PC-3 (cell line): ENCODE measurements around the gene SEC22C.

Experiments
- CTCF ChIP-seq: fragments of 300-600 bp; sonication (generic); conservative IDR thresholded peaks from 2 replicates; pipeline ENCODE4 v1.5.1; 2017; ENCODE audit warnings: antibody characterized with exemption, low read depth, mild to moderate bottlenecking, low read length
- EZH2 ChIP-seq: fragments of 300-600 bp; sonication (generic); IDR thresholded peaks from one replicate; pipeline ENCODE4 v1.6.1; 2017; ENCODE audit warnings: antibody characterized with exemption, mild to moderate bottlenecking, low read length; ENCODE audit not compliant: unreplicated experiment
- EZH2phosphoT487 ChIP-seq: fragments of 300-600 bp; sonication (generic); IDR thresholded peaks from 2 replicates; pipeline ENCODE4 v1.6.1; 2018; ENCODE audit warnings: mild to moderate bottlenecking, antibody characterized with exemption, low read length, borderline replicate concordance

DNA sequence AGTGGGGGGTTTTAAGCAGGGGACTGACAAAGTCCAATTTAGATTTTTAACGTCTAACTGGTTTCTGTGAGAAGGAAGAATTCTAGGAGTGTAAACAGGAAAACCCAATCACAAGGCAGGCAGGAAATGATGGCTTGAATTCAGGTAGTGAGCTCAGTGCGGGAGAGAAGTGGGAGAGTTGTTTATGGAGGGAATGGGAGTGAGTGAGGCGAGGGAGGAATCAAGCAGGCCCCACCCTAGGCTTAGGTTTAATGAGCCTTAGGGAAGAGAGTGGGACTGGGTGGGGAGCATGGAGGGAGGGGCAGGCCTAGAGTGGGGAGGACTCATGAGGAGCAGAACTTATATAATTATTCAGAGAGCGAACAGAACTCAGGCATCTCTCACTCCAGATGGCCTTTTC is 61.4 kb downstream of the SEC22C start:
- TF ChIP-seq CTCF (no peak), EZH2 (no peak), EZH2phosphoT487 (no peak)
